H1 (cell line): ENCODE data around the gene TNFAIP8L3. TPM values are rescaled to one million over a fixed set of nuclear protein-coding genes. Genes with fewer than 3 reads are reported as not detected.

Source experiments
- CTCF ChIA-PET: fragments of 300-600 bp; sonication (Branson Sonifier 250); formaldehyde crosslinking; loops from one replicate; lab custom pipeline; 2021; ENCODE audit not compliant: partially characterized antibody; lab: Charles Lee
- POLR2A ChIA-PET: fragments of 300-600 bp; sonication (Branson Sonifier 250); formaldehyde crosslinking; loops from one replicate; lab custom pipeline; 2021; ENCODE audit warnings: inconsistent platforms; ENCODE audit not compliant: partially characterized antibody; lab: Charles Lee
- DNase-seq, 2 experiments: peaks; one replicate each; pipeline versions ENCODE4 v3.0.0 to v3.0.0-alpha.2; 2010 to 2022; ENCODE audit warnings: low spot score in 2 of 2, low read depth in 1 of 2, mixed read lengths in 1 of 2
- FAIRE-seq: peaks from 2 replicates; lab custom pipeline; 2011; peaks lifted over from hg19 to GRCh38; lab: Jason Lieb, UNC
- H2AFZ ChIP-seq: 2 replicates; pipeline ENCODE4 v1.8.1; 2012; ENCODE audit warnings: low read length, inconsistent platforms
- H2AK5ac ChIP-seq: 2 replicates; pipeline ENCODE4 v1.6.1; 2013; ENCODE audit warnings: low read depth, low read length
- H2BK120ac ChIP-seq: replicated peaks from 2 replicates; pipeline ENCODE3; 2013; ENCODE audit warnings: low read depth, low read length, inconsistent platforms
- H2BK12ac ChIP-seq: 2 replicates; pipeline ENCODE4 v1.6.1; 2013; ENCODE audit warnings: low read depth, low read length
- H2BK15ac ChIP-seq: 2 replicates; pipeline ENCODE4 v1.6.1; 2013; ENCODE audit warnings: low read length
- H2BK20ac ChIP-seq: 2 replicates; pipeline ENCODE4 v1.6.1; 2013; ENCODE audit warnings: low read length
- H2BK5ac ChIP-seq: 2 replicates; pipeline ENCODE4 v1.6.1; 2013; ENCODE audit warnings: low read depth, low read length
- H3K14ac ChIP-seq: 2 replicates; pipeline ENCODE4 v1.6.1; 2013; ENCODE audit warnings: inconsistent platforms; ENCODE audit not compliant: insufficient read length
- H3K18ac ChIP-seq: 2 replicates; pipeline ENCODE4 v1.6.1; 2013; ENCODE audit warnings: low read length; ENCODE audit errors: extremely low read depth
- H3K23ac ChIP-seq: 2 replicates; pipeline ENCODE4 v1.6.1; 2013; ENCODE audit warnings: inconsistent platforms; ENCODE audit not compliant: insufficient read length
- H3K23me2 ChIP-seq: 2 replicates; pipeline ENCODE4 v1.6.1; 2013; ENCODE audit warnings: low read depth, low read length
- H3K27ac ChIP-seq: 2 replicates; pipeline ENCODE4 v1.6.1; 2011; ENCODE audit warnings: low read depth, low read length, inconsistent platforms
- H3K27me3 ChIP-seq, 4 experiments: replicated peaks in 1 of 4; 1 replicate in 1 of 4; 2 replicates in 3 of 4; pipeline versions ENCODE4 v1.6.1 to v1.8.1; 2011 to 2013; ENCODE audit warnings: low read length in 3 of 4, mild to moderate bottlenecking in 3 of 4, inconsistent platforms in 2 of 4, mixed read lengths in 2 of 4, moderate library complexity in 1 of 4; ENCODE audit not compliant: control insufficient read depth in 3 of 4, insufficient read depth in 3 of 4; ENCODE audit errors: extremely low read depth in 1 of 4
- H3K36me3 ChIP-seq, 4 experiments: 2 replicates each; pipeline versions ENCODE4 v1.6.1 to v1.8.1; 2011 to 2013; ENCODE audit warnings: mild to moderate bottlenecking in 4 of 4, low read length in 3 of 4, moderate library complexity in 2 of 4, control low read depth in 1 of 4, inconsistent platforms in 1 of 4; ENCODE audit not compliant: insufficient read depth in 4 of 4, control insufficient read depth in 2 of 4
- H3K4ac ChIP-seq: replicated peaks from 2 replicates; pipeline ENCODE3; 2013; ENCODE audit warnings: low read length, low read depth, mixed read lengths, inconsistent platforms; ENCODE audit not compliant: insufficient read length
- H3K4me1 ChIP-seq, 4 experiments: replicated peaks in 1 of 4; 1 replicate in 1 of 4; 2 replicates in 3 of 4; pipeline versions ENCODE4 v1.6.1 to v1.8.1; 2011 to 2013; ENCODE audit warnings: low read length in 3 of 4, inconsistent platforms in 2 of 4, mixed read lengths in 1 of 4; ENCODE audit not compliant: insufficient read depth in 4 of 4, control insufficient read depth in 3 of 4
- H3K4me2 ChIP-seq, 2 experiments: 2 replicates each; pipeline versions ENCODE4 v1.6.1 to v1.8.1; 2011 to 2013; ENCODE audit warnings: low read depth in 2 of 2, low read length in 2 of 2, control low read depth in 1 of 2, inconsistent platforms in 1 of 2, mild to moderate bottlenecking in 1 of 2; ENCODE audit not compliant: insufficient read depth in 1 of 2
- H3K4me3 ChIP-seq, 4 experiments: fragments of 200-600, 300-600 bp in 1 of 4; sonication (generic), shearing (Covaris generic), sonication (Bioruptor Twin) in 1 of 4; 2 replicates each; pipeline versions ENCODE4 v1.5.1 to v1.8.1; 2011 to 2016; ENCODE audit warnings: low read length in 4 of 4, low read depth in 3 of 4, control low read depth in 2 of 4, inconsistent platforms in 2 of 4, mild to moderate bottlenecking in 2 of 4, mixed read lengths in 1 of 4, moderate library complexity in 1 of 4; ENCODE audit not compliant: insufficient read depth in 2 of 4; ENCODE audit errors: extremely low read depth in 1 of 4
- H3K56ac ChIP-seq: replicated peaks from 2 replicates; pipeline ENCODE3; 2013; ENCODE audit warnings: low read depth, mild to moderate bottlenecking, mixed read lengths, low read length, inconsistent platforms; ENCODE audit not compliant: insufficient read length
- H3K79me1 ChIP-seq: 2 replicates; pipeline ENCODE4 v1.6.1; 2013; ENCODE audit warnings: low read depth, low read length, control low read depth
- H3K79me2 ChIP-seq, 2 experiments: 2 replicates each; pipeline versions ENCODE4 v1.6.1 to v1.8.1; 2012 to 2013; ENCODE audit warnings: low read length in 2 of 2, mild to moderate bottlenecking in 2 of 2, inconsistent platforms in 1 of 2; ENCODE audit not compliant: insufficient read depth in 2 of 2, control insufficient read depth in 1 of 2
- H3K9ac ChIP-seq, 4 experiments: replicated peaks in 1 of 4; 1 replicate in 1 of 4; 2 replicates in 3 of 4; pipeline versions ENCODE4 v1.6.1 to v1.8.1; 2011 to 2013; ENCODE audit warnings: low read depth in 3 of 4, low read length in 3 of 4, control low read depth in 2 of 4, mild to moderate bottlenecking in 2 of 4, moderate library complexity in 2 of 4, inconsistent platforms in 1 of 4; ENCODE audit errors: extremely low read depth in 1 of 4
- H3K9me3 ChIP-seq, 2 experiments: 2 replicates each; pipeline versions ENCODE4 v1.6.1 to v1.8.1; 2012 to 2013; ENCODE audit warnings: mild to moderate bottlenecking in 2 of 2, moderate library complexity in 2 of 2, control low read depth in 1 of 2, inconsistent platforms in 1 of 2, low read depth in 1 of 2, low read length in 1 of 2, mixed read lengths in 1 of 2; ENCODE audit not compliant: insufficient read depth in 2 of 2
- H4K20me1 ChIP-seq, 2 experiments: replicated peaks in 1 of 2; 2 replicates each; pipeline versions ENCODE3 to v1.8.1; 2011 to 2013; ENCODE audit warnings: inconsistent platforms in 2 of 2, low read length in 2 of 2, mild to moderate bottlenecking in 1 of 2; ENCODE audit not compliant: insufficient read depth in 2 of 2, control insufficient read depth in 1 of 2
- H4K5ac ChIP-seq: 2 replicates; pipeline ENCODE4 v1.6.1; 2013; ENCODE audit warnings: low read length, low read depth, mixed read lengths, inconsistent platforms; ENCODE audit not compliant: insufficient read length
- H4K8ac ChIP-seq: 2 replicates; pipeline ENCODE4 v1.8.0; 2013; ENCODE audit warnings: mild to moderate bottlenecking, moderate library complexity, low read length, inconsistent platforms; ENCODE audit not compliant: insufficient read depth; ENCODE audit errors: extremely low read depth
- H4K91ac ChIP-seq: replicated peaks from 2 replicates; pipeline ENCODE3; 2013; ENCODE audit warnings: low read length, mixed read lengths, inconsistent platforms; ENCODE audit not compliant: insufficient read length
- E2F6 ChIP-seq: IDR thresholded peaks from 2 replicates; pipeline ENCODE4 v1.6.1; 2012; ENCODE audit warnings: inconsistent platforms
- POU5F1 ChIP-seq: IDR thresholded peaks from 2 replicates; pipeline ENCODE4 v1.6.1; 2011; ENCODE audit warnings: low read depth, mild to moderate bottlenecking, low read length, moderate library complexity
- WGBS, 2 experiments: shearing (Covaris generic) in 1 of 2; methylation state at CpG; one replicate each; pipeline versions ENCODE4 v1.1.6 to v1.1.7; 2013 to 2015; ENCODE audit warnings: low lambda C conversion rate in 2 of 2, mixed read lengths in 2 of 2, inconsistent platforms in 1 of 2, low coverage in 1 of 2, missing lambda C conversion rate in 1 of 2; ENCODE audit not compliant: insufficient replicate concordance in 2 of 2, insufficient coverage in 1 of 2, insufficient read length in 1 of 2; ENCODE audit errors: extremely low coverage in 1 of 2, missing lambda C conversion rate in 1 of 2; 5-methylcytosine and 5-hydroxymethylcytosine counted together
- polyA plus RNA-seq, 7 experiments: library from polyadenylated mRNA; depleted of rRNA in 3 of 7; stranded (reverse) in 5 of 7; unstranded in 2 of 7; fragments of >200 nt in 5 of 7; fragments of 200-250 nt in 2 of 7; gene quantifications; 1 replicate in 5 of 7; 2 replicates in 1 of 7; 4 replicates in 1 of 7; pipeline versions ENCODE4 v1.2.1 to v1.2.3, GENCODE V29; 2011 to 2013; ENCODE audit warnings: missing spikeins in 2 of 7, mixed read lengths in 2 of 7
- total RNA-seq: library from RNA; stranded (reverse); fragmentation: NEBNext Ultra II Directional; extraction: Animal tissue kit (Norgen Biotek cat#: 25700); gene quantifications from 2 replicates; pipeline ENCODE4 v1.2.1, GENCODE V29; 2021

The TNFAIP8L3 gene
- total and polyA plus RNA-seq, 2 of the 8 experiments (the other 6 are each of a cell fraction or from before 2014, with no cell fraction given) = 0.23 to 0.67 TPM

GRCh38 chr15:51076524-51077220, 18.0 kb downstream of the TNFAIP8L3 start:
- Histone ChIP-seq H3K4me2 (peak overlapping the region; percentile 48 to 51), H2BK12ac (0 out of 2 replicates have a peak overlapping the region, but pooled peaks have one; percentile 14), H2AFZ (no peak overlapping the region), H3K4ac (peak overlapping the region; percentile 22), H3K36me3 (no peaks in the 10 kb centered on the region), H3K79me2 (no peaks in the 10 kb centered on the region), H2BK5ac (peak overlapping the region; percentile 36; the same call in 1 of the 2 replicates), H2BK20ac (0 out of 2 replicates have a peak overlapping the region, but pooled peaks have one; percentile 83), H4K20me1 (no peaks in the 10 kb centered on the region), H3K23ac (no peak overlapping the region), H3K9ac (peak overlapping the region in 1 of 4 experiments; percentile 17; a peak in 2 of 7 replicates), H4K5ac (no peak overlapping the region), H3K9me3 (no peaks in the 10 kb centered on the region), H2AK5ac (no peak overlapping the region), H4K91ac (peak overlapping the region; percentile 40), H4K8ac (no peak overlapping the region), H3K4me1 (peaks cover 0 to 9% (median 5%) of the 10 kb centered on the region in 4 experiments; a peak in 4 of 7 replicates), H2BK15ac (peak overlapping the region; percentile 37; the same call in 1 of the 2 replicates), H3K18ac (peak overlapping the region; percentile 11; the same call in 1 of the 2 replicates), H3K23me2 (no peaks in the 10 kb centered on the region; the same call in 1 of the 2 replicates), H3K56ac (no peak overlapping the region), H3K14ac (no peak overlapping the region), H3K27me3 (no peaks in the 10 kb centered on the region), H3K27ac (no peak overlapping the region), H2BK120ac (no peak overlapping the region), H3K4me3 (peak overlapping the region in 1 of 4 experiments; percentile 49; a peak in 2 of 8 replicates), H3K79me1 (no peaks in the 10 kb centered on the region; the same call in 1 of the 2 replicates)
- ChIA-PET CTCF (interaction anchor here (0.6 kb wide), 1 partner anchor 128 kb away, joined by 3 read pairs; no protein-coding TSS in a partner anchor), POLR2A (interaction anchor here (1.1 to 2.3 kb wide), 7 partner anchors 10 to 37 kb away, joined by 3 to 10 read pairs (median 6); no protein-coding TSS in a partner anchor)
- FAIRE-seq = no peak
- DNase-seq = no peak
- no peak for TF ChIP-seq POU5F1
- TF ChIP-seq E2F6 = peak; percentile 91
- WGBS, 2 experiments = 73% methylated on average over 16 of the region's 16 CpGs; no CpG with 5 or more reads in 1 of the 2 experiments
